SW 1271 (cell line): ENCODE data around the gene LMOD1.
"Not testable (repeated sequence)": the region's sequence is repeated elsewhere in the genome, so short reads cannot be mapped to it uniquely, and the experiment has no call there.

Source experiments
- DNase-seq, 2 experiments: peaks; one replicate each; lab custom pipeline; 2025; lab: John Stamatoyannopoulos, UW

Gene LMOD1

DNA sequence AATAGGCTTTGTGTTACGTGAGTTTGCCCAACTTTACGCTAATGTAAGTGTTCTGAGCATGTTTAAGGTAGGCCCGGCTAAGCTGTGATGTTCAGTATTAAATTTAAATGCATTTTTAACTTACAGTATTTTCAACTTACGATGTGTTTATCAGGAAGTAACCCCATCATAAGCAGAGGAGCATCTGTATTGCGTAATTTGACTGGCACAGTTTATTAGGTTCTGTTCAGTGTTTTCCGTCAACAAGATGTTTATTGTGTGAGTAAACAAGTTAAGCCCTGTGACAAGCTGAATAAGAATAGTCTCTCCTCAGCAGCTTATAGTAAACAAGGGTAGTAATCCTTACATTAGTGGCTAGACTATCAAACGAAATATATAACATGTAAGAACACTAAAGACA lies 84.9 kb downstream of the LMOD1 start:
- no peak for DNase-seq

DNA sequence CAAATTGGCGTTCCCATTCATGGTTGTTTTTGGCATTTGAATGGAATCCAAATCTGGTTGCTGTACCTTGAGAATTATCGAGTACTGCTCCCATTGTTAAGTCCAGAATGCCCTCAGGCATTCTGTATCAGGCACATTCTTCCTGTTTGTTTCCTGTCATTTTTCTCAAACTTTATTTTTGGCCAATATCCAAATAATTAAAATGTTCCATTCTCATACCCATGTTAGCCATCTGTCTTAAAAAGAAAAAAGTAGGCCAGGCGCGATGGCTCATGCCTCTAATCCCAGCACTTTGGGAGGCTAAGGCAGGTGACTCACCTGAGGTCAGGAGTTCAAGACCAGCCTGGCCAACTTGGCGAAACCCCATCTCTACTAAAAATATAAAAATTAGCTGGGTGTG lies 86.9 kb downstream of the LMOD1 start:
- DNase-seq: no peak

DNA sequence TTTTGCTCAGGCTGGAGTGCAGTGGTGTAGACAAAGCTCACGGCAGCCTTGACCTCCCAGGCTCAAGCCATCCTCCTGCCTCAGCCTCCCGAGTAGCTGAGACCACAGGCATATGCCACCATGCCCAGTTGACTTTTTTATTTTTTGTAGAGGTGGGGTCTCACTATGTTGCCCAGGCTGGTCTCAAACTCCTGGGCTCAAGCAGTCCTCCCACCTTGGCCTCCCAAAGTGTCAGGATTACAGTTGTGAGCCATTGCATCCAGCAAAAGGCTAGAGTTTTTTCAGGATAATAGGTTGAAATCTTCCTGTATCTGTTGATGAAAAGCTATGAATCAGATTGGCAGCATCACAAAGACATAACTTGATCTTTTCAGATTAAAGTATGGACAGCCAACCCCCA lies 89.6 kb downstream of the LMOD1 start:
- not testable (repeated sequence) for DNase-seq

DNA sequence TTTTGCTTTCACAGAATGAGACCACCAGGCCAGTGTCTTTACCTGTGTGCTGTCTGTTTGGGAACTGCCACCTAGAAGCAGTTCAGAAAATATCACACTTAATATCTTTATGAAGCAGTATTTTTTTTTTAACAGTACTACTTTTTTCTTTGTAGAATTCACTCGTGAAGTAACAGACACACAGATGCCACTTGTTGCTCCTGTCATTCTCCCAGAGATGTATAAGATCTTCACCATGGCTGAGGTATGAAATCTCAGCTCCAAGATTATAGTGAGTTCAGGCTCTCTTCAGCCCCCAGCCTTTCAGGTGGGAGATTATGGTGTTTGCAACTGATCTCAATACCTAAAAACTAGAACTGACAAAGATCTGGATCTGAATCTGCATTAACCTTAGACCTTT lies 94.4 kb downstream of the LMOD1 start:
- DNase-seq: no peak

DNA sequence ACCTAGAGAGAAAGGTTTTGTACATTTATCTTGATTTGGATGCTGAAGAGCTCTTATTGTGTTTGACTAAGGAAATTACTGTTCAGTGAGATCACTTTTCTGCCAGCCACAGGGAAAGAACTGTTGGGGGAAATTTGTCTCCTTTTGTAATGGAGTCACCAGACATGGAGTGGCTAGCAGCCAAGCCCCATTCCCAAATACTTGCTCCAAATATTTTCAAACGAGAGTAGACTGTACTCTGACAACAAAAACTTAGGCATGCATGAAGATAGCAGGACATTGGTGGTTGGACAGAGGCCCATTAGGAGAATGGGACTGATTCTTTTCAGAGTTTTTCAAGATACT lies 96.3 kb downstream of the LMOD1 start:
- no peak for DNase-seq

DNA sequence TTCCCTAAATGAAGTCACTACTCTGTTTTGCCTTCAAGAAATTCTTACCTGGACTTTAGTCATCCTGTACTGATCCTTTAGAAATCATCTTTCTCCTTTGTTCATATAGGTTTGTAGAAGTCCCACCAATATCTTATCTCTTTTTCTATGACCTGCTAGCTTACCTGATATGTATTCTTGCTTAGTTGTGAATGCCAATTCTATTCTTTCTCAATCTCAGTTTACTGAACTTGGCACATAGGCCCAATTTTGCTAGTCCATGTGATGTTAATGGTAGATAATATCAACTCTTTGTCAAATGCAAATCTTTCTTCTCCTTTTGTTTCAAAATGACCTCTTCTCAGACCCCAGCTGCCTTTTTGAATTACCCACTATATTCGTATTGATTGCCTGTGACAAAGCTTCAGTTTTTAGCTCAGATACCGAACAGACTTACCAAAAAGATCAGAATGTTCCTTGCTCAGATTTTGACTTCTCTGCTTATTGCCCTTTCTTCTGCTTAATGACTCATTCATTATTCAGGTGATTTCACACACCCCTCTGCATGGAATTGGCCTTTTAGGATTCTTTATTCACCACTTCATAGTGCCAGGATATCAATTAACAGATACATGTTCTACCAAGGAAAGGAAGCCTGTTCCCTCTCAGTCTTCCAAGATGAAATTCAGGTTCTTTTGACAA lies 96.8 kb downstream of the LMOD1 start:
- DNase-seq: no peak

DNA sequence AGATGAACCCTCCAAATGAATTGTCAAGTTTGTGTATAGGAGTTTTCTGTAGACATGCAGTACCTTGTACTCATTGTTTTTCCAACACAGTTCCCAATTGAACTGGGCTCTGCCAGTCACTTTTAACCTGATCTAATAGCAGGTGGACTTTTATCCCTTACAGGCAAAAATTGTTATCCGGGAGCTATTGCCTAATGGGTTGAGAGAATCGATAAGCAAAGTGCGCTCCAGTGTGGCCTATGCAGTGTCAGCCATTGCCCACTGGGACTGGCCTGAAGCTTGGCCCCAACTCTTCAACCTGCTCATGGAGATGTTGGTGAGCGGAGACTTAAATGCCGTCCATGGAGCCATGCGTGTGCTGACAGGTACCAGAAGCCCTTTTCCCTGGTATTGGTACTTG lies 98.1 kb downstream of the LMOD1 start:
- DNase-seq: no peak

DNA sequence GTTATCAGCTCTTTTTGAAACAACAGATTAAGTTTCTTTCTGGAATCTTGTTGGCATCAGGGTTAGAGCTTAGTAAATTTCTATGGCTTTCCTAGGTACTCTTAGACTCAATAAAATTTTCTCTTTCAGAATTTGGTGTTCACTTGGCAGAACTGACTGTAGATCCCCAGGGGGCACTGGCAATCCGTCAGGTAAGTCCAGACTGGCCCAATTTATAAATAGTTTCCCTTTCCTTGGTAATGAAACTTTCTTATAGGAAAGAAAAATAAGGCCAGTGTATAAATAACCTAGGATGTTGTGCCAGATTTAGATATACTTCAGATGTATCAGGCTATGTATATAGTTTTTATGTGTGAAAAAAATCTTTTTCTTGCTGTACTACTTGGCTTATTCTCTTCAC lies 99.2 kb downstream of the LMOD1 start:
- no peak for DNase-seq
